Natural killer cell treated with Interleukin-12 subunit alpha and Interleukin-12 subunit beta and Interleukin-15 and Interleukin-18, amount 100 ng/mL, for 72 hours (primary cell): ENCODE measurements around the gene ADORA2A. TPM values are rescaled to one million over a fixed set of nuclear protein-coding genes. Genes with fewer than 3 reads are reported as not detected.

Source experiments
- ATAC-seq, 2 donors: fragments of 150-1000 bp; cut with Tn5 transposase in 1 of 2; sonication (Bioruptor Pico), chemical (Tn5 transposase) in 1 of 2; 2 replicates each; pipeline ENCODE4 v1.10.0; 2021
- DNase-seq: peaks from one replicate; pipeline ENCODE4 v3.0.0; 2022; ENCODE audit warnings: low spot score
- H3K27ac Mint-ChIP-seq, 2 donors: 1 replicate in 1 of 2; 2 replicates in 1 of 2; pipeline ENCODE4 v1.8.0; 2022; ENCODE audit warnings: mixed read lengths in 2 of 2, mild to moderate bottlenecking in 1 of 2, moderate library complexity in 1 of 2
- H3K27me3 Mint-ChIP-seq, 2 donors: 1 replicate in 1 of 2; 2 replicates in 1 of 2; pipeline ENCODE4 v1.8.0; 2022; ENCODE audit warnings: mixed read lengths in 2 of 2
- H3K36me3 Mint-ChIP-seq: one replicate; pipeline ENCODE4 v1.8.0; 2022; ENCODE audit warnings: mixed read lengths
- H3K4me1 Mint-ChIP-seq, 2 donors: 1 replicate in 1 of 2; 2 replicates in 1 of 2; pipeline ENCODE4 v1.8.0; 2022; ENCODE audit warnings: low read depth in 2 of 2, mixed read lengths in 2 of 2, mild to moderate bottlenecking in 1 of 2
- H3K4me3 Mint-ChIP-seq: one replicate; pipeline ENCODE4 v1.8.0; 2022; ENCODE audit warnings: mixed read lengths
- H3K9me3 Mint-ChIP-seq: 2 replicates; pipeline ENCODE4 v1.8.0; 2022; ENCODE audit warnings: mixed read lengths
- total RNA-seq, 2 donors: library from RNA; stranded (reverse); gene quantifications; one replicate each; pipeline ENCODE4 v1.2.3, GENCODE V29; 2022

Gene ADORA2A
- total RNA-seq, 2 donors from 2014 or later = 29.0 to 81.6 TPM

DNA sequence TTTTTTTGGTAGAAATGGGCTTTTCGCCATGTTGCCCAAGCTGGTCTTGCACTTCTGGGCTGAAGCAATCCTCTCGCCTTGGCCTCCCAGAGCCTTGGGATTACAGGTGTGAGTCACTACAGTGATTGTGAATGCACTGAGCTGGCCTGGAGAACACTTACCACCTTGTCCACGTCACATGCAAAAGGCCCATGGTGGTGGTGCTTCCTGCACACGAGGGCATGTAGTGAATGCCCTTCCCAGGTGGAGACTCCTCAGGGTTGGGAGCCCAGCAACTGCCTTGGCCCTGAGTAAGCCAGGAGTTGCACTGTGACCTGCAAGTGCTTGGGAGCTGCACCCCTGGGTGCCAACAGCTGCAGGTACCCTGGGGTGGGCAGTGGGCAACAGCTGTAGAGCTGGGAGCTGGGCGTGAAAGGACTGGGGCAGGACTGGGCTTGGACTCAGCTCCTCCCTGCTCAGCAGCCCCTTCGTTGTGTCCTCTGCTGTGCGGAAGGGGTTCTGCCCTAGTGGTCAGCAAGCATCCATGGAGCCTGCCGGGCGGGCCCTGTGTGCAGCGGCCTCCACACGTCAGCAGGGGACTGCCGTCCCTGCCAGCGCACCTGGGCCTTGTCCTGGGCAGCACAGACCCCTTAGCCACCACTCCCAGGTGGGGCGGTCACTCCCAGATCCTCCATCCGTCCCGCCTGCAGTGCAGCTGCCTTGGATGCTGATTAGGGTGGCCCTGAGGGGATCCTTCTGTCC lies 9.3 kb upstream of the ADORA2A start:
- Mint-ChIP-seq H3K9me3 (no peaks in the 10 kb centered on the region), H3K27me3 (no peaks in the 10 kb centered on the region), H3K4me1 (peaks cover 5 to 9% of the 10 kb centered on the region in 2 donors), H3K27ac (no peak overlapping the region), H3K4me3 (no peak overlapping the region), H3K36me3 (no peaks in the 10 kb centered on the region)
- DNase-seq (no peak), ATAC-seq (no peak)

- H3K27ac Mint-ChIP-seq = peak overlapping the region in 1 of 2 donors; percentile 19
- H3K36me3 Mint-ChIP-seq = no peaks in the 10 kb centered on the region
- H3K9me3 Mint-ChIP-seq = no peaks in the 10 kb centered on the region
- H3K27me3 Mint-ChIP-seq = no peaks in the 10 kb centered on the region
- no peak overlapping the region for H3K4me3 Mint-ChIP-seq
- ATAC-seq (no peak), DNase-seq (no peak)
- H3K4me1 Mint-ChIP-seq = peaks cover 5 to 11% of the 10 kb centered on the region in 2 donors
These were observed 8.5 kb upstream of the ADORA2A start for GRCh38 chr22:24418786-24419474.

DNA sequence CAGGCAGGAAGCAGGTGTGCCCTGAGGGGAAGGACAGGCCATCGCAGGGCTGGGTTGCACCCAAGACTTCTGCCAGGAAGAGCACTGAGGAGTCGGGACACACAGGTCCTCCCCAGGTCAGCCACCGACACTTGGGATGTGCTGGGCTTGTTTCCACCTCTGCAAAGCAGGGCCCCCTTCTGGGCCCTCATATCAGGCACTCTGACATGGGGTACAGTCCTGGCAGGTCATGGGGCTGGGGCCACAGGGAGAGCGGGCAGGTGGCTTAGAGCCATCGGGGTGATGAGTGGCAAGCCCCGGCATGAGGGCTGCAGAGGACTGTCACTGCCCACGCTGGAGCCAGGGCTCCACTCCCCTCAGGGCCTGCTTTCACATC lies 7.9 kb upstream of the ADORA2A start:
- peak overlapping the region in 1 of 2 donors; percentile 19 for H3K27ac Mint-ChIP-seq

DNA sequence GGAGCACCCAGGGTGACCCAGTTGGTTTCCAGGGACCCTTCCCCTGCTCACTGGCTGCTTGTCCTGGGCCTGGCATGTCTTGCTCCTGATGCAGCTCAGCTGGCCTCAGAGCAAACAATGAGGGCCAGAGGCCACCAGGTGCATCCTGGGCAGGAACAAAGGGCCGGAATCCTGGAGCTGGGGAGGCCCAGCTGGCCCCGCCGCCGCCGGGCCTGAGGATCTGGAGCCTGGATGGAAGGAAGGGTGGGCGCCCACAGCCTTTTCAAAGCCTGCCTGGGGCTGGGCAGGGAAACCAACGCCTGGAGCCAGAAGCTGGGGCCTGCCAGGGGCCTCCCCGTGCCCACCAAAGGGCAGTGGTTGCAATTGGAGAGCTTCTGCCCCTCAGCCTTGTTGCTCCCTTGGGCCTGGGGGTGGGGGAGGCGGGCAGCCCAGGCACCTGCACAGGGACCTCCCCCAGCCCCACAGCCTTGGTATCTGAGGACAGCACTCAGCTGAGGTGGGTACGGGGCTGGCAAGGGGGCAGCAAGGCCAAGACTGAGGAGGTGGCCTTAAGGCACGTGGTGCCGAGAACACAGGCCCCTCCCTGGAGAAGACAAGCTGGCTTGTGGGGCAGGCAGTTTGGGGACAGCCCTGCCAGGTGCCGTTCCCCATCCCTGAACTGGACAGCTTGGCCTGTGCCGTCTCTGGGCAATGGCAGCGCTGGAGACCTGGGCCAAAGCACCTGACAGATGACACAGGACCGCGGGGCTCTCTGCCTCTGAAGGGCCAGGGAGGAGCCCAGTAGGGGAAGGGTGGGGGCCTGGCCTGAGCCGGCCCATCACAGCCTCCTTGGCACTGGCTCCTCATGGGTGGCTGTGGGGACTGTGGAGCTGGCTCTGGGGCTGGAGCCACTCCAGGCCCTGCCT lies 7.1 kb upstream of the ADORA2A start:
- no peak for ATAC-seq

More for the DNA sequence above, 7.9 kb upstream of the ADORA2A start:
- no peak for DNase-seq
- Mint-ChIP-seq H3K27me3 (no peaks in the 10 kb centered on the region), H3K4me3 (no peak overlapping the region), H3K36me3 (no peaks in the 10 kb centered on the region), H3K9me3 (no peaks in the 10 kb centered on the region), H3K4me1 (peaks cover 5 to 11% of the 10 kb centered on the region in 2 donors)
- no peak for ATAC-seq

DNA sequence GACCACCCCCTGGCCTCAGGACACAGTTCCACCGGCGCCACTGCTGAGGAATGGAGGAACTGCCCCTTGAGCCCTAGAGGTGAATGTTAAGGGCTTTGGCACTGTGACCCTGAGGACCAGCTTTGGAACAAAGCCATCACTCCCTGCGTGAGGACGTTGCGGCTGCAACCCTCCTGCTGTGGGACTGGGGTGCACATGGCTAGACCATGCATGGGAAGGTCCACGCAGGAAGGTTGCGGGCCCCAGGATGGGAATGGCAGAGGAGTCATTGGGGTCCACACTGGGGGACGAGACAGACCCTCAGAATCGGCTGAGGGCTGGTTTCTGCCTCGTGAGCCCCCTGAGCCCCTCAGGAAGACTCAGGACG lies 6.4 kb upstream of the ADORA2A start:
- Mint-ChIP-seq H3K4me3 (no peak overlapping the region), H3K27ac (no peak overlapping the region), H3K4me1 (peaks cover 12 to 18% of the 10 kb centered on the region in 2 donors), H3K9me3 (no peaks in the 10 kb centered on the region), H3K27me3 (no peaks in the 10 kb centered on the region), H3K36me3 (no peaks in the 10 kb centered on the region)
- no peak for ATAC-seq
- no peak for DNase-seq

More for the DNA sequence above, 7.1 kb upstream of the ADORA2A start:
- H3K4me1 Mint-ChIP-seq = peaks cover 6 to 12% of the 10 kb centered on the region in 2 donors
- peak overlapping the region in 1 of 2 donors; percentile 19 for H3K27ac Mint-ChIP-seq
- no peaks in the 10 kb centered on the region for H3K36me3 Mint-ChIP-seq
- no peak overlapping the region for H3K4me3 Mint-ChIP-seq
- H3K9me3 Mint-ChIP-seq = no peaks in the 10 kb centered on the region
- no peaks in the 10 kb centered on the region for H3K27me3 Mint-ChIP-seq
- peak; percentile 64 for DNase-seq

DNA sequence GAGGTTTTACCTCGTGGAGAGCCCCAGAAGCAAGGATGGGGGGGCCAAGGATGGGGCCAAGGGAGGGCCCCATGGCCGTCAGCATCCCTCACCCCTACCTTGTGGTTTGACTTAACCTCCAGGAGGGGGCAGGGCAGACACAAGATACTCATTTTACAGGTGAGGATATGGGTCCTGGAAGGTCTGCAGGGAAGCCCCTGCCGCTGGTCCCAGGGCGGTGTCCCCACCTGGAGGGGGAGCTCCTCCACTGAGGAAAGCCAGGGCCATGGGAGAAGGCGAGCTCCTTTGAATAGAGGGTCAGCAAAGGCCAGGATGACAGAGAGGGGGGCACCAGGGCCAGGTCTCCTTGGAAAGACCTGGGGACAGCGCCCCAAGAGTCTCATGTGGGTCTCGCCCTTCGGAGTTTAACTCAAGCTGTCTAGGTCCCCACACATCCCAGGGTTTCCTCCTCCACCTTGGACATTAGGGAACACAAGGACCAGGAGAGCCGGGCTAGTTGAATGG lies 5.9 kb upstream of the ADORA2A start:
- ATAC-seq (no peak), DNase-seq (no peak)
- Mint-ChIP-seq H3K27ac (no peak overlapping the region), H3K27me3 (no peaks in the 10 kb centered on the region), H3K4me1 (peaks cover 17 to 23% of the 10 kb centered on the region in 2 donors), H3K4me3 (no peak overlapping the region), H3K9me3 (no peaks in the 10 kb centered on the region), H3K36me3 (no peaks in the 10 kb centered on the region)

DNA sequence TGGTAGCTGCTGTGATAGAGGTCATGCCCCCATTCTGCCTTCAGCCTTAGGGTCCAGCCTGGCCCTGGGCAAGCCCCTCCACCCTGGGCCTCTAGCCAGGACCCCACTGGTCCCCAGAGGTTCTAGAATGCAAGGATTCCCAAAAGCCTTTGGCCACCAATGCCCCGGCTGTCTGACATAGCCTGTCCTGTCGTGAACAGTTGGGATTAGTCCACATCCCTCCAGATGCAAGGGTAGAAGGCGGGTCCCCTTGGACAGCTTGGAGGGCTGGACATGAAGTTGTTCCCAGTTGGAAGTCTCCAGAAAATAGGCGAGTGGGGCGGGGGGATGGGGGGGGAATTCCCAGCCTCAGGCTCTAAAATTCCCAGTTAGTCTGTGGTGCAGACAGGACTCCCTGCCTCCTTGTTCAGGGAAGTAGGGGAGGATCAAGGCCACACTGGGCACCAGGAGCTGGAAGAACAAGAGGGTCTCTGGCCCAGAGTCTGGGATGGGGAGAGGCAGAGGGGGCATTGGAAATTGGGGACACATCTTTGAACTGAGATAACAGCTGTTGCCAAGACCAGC lies 5.2 kb upstream of the ADORA2A start:
- Mint-ChIP-seq H3K27ac (peak overlapping the region in 1 of 2 donors; percentile 88), H3K4me3 (peak overlapping the region; percentile 71), H3K4me1 (peaks cover 24 to 28% of the 10 kb centered on the region in 2 donors), H3K9me3 (no peaks in the 10 kb centered on the region), H3K36me3 (no peaks in the 10 kb centered on the region), H3K27me3 (no peaks in the 10 kb centered on the region)
- no peak for ATAC-seq
- DNase-seq = no peak

- Mint-ChIP-seq H3K4me1 (peaks cover 36 to 37% of the 10 kb centered on the region in 2 donors), H3K36me3 (no peaks in the 10 kb centered on the region), H3K9me3 (no peaks in the 10 kb centered on the region), H3K27me3 (no peaks in the 10 kb centered on the region), H3K4me3 (peak overlapping the region; percentile 57), H3K27ac (peak overlapping the region in 1 of 2 donors; percentile 88)
- peak; percentile 71 to 83 for ATAC-seq
- peak; percentile 82 for DNase-seq
These were observed 3.8 kb upstream of the ADORA2A start for GRCh38 chr22:24423519-24424000.

DNA sequence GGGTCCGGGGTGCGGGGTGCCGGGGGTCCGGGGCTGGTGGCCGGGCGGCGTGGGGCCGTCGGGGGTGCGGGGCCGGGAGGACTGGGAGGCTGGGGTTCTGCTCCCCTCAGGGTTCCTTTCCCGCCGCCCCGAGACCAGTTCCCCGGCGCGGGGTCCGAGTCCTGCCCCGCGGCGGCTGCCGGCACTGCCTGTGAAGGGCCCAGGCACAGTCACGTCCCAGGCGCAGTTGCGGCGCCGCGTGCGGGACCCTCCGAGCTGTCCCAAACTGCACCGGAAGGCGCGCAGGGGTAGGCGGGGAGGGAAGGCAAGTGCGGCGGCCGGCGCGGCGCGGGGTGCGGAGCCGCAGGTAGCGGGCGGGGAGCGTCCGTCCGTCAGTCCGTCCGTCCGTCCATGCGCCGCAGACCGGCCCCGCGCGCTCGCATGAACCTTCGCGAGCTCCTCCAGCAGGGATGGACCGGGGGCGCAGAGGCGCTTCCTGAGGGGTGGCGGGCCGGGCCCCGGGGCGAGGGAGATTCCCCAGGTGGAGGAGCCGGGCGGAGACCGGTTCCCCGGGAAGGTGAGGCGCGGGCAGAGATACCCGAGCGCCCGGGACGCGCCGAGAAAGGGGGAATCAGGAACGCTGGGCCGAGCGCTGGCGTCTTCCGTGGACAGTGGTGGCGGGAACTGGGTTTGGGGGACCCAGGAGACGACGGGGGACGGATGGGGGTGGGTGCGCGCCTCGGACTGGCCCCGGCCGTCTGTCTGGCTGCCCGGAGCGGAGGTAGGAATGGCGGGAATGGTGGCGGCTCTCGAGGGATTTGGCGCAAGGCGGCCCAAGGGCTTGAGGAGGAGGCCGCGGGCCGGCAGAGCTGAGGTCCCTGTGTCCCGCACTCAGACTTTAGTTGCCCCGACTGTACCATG lies 3.1 kb upstream of the ADORA2A start:
- no peak for DNase-seq
- no peak overlapping the region for H3K27ac Mint-ChIP-seq

DNA sequence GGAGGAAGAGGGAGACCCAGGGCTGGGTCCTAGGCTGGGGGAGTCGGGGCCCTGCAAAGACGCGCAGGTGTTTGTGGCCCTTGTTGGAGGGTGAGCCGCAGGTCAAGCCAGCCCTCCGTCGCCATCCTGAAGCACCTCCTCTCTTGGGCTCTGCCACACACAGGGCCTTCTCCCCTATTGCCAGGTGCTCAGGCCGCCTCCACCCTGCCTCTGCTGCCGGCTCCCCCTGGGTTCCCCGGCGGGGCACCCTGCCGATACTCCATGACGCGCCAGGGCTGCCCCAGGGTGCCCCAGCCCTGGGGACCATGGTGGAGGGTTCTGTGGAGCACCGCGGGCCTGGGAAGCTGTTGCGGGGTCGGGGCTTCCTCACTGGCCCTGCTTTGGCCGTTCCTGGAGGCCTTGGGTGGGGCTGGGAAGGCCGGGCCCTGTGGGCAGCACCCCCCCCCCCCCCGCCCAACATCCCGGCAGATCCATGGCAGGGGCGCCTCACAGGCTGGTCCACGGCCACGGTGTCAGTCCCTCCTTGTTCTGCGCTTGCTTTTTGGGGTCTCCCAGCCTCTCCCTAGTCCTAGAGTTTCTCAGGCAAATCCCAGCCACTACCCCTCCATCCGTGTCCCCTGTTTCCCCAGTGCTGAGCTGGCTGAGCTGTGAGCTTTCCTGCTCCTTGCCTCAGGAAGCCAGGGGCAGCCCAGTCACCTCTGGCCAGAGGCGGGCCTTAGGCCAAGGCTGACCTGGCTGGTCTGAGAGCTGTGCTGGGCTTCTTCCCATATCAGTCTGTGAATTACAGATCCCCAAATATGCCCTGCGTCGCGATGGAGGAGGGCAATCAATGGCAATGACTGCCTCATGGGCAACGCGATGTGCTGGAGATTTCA lies 2.3 kb upstream of the ADORA2A start:
- ATAC-seq = no peak
- H3K4me1 Mint-ChIP-seq = peaks cover 43 to 44% of the 10 kb centered on the region in 2 donors
- H3K36me3 Mint-ChIP-seq = no peaks in the 10 kb centered on the region
- peak overlapping the region; percentile 91 to 100 for H3K27ac Mint-ChIP-seq
- H3K27me3 Mint-ChIP-seq = no peaks in the 10 kb centered on the region
- H3K4me3 Mint-ChIP-seq = peak overlapping the region; percentile 82
- DNase-seq = no peak
- H3K9me3 Mint-ChIP-seq = no peaks in the 10 kb centered on the region

More for the DNA sequence above, 3.1 kb upstream of the ADORA2A start:
- Mint-ChIP-seq H3K4me1 (peaks cover 43 to 44% of the 10 kb centered on the region in 2 donors), H3K9me3 (no peaks in the 10 kb centered on the region), H3K4me3 (peak overlapping the region; percentile 51), H3K36me3 (no peaks in the 10 kb centered on the region), H3K27me3 (no peaks in the 10 kb centered on the region)
- peak; percentile 62 for ATAC-seq

DNA sequence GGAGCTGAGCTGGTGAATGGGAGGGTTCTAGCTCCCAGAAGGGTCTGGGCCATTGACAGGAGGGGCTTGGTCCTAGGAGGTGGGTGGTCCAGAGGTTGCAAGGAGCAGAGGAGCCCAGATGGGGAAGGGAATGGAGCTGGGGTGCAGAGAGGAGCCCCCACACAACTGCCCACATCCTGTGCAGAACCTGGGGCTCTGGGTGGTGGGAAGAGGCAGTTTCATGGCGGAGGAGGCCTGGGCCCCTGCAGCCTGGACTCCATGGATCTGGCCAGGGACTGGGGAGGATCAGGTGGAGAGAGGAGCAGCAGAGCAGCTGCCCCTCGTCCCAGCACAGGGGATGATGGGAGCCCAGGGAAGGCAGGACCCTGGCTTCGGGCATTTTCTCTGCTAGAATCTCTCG lies 963 bp upstream of the ADORA2A start:
- H3K36me3 Mint-ChIP-seq = no peaks in the 10 kb centered on the region
- H3K4me3 Mint-ChIP-seq = peak overlapping the region; percentile 82
- H3K4me1 Mint-ChIP-seq = peaks cover 44 to 48% of the 10 kb centered on the region in 2 donors
- no peaks in the 10 kb centered on the region for H3K9me3 Mint-ChIP-seq
- peak overlapping the region; percentile 91 to 100 for H3K27ac Mint-ChIP-seq
- no peaks in the 10 kb centered on the region for H3K27me3 Mint-ChIP-seq
- DNase-seq (no peak), ATAC-seq (no peak)
